Keratinocyte (primary cell): ENCODE data around the gene FBH1.

ENCODE experiments used
- CTCF ChIP-seq, 3 experiments: IDR thresholded peaks in 1 of 3; conservative IDR thresholded peaks in 1 of 3; optimal IDR thresholded peaks in 1 of 3; 2 replicates in 2 of 3; 3 replicates in 1 of 3; pipeline versions ENCODE3 to v1.5.1; 2011; ENCODE audit warnings: low read length in 3 of 3, mild to moderate bottlenecking in 3 of 3, moderate library complexity in 2 of 3, control low read depth in 1 of 3, inconsistent platforms in 1 of 3; ENCODE audit not compliant: insufficient read depth in 2 of 3; ENCODE audit errors: extremely low read depth in 1 of 3
- EZH2 ChIP-seq: IDR thresholded peaks from one replicate; pipeline ENCODE4 v1.6.1; 2012; ENCODE audit warnings: inconsistent platforms, mild to moderate bottlenecking, low read length, moderate library complexity

GRCh38 chr10:5890452-5890915, 441 bp downstream of the FBH1 start:
- TF ChIP-seq CTCF (optimal IDR thresholded peaks at IDR 0.05 in 1 of 3, IDR thresholded peaks at IDR 0.05 in 1 of 3, conservative IDR thresholded peaks at IDR 0.05 in 1 of 3; ENCODE audit: extremely low read depth in 1 of 3, insufficient read depth in 2 of 3, low read length in 3 of 3), result no peak
- no peak for TF ChIP-seq EZH2
